ENCODE results near the gene RAD51B. TPM values are rescaled to one million over a fixed set of nuclear protein-coding genes. Genes with fewer than 3 reads are reported as not detected.

RAD51B gene
- total RNA-seq, 1 experiment from 2014 or later: 16.7 TPM

GRCh38 chr14:68082698-68083291 is 263.2 kb downstream of the RAD51B start:
- H3K18ac ChIP-seq (ENCODE audit: insufficient read length, low read depth, low read length): no peak overlapping the region
- WGBS (ENCODE audit: extremely low coverage, insufficient read length, low lambda C conversion rate): no CpG with 5 or more reads among the region's 3 CpGs
- no peak overlapping the region for H4K91ac ChIP-seq (ENCODE audit: insufficient read length, low read depth, low read length)
- DNase-seq: no peak
- H3K56ac ChIP-seq (ENCODE audit: insufficient read length, low read depth, low read length): no peak overlapping the region
- no peaks in the 10 kb centered on the region for H3K79me1 ChIP-seq (ENCODE audit: insufficient read depth, low read depth, low read length, poor library complexity, severe bottlenecking)
- H2AK5ac ChIP-seq (ENCODE audit: insufficient read length, low read length): no peak overlapping the region
- no peak overlapping the region for H3K27ac ChIP-seq (ENCODE audit: insufficient read length, low read depth, low read length)
- no peak overlapping the region for H3K27ac Mint-ChIP-seq
- no peak overlapping the region for H4K5ac ChIP-seq (ENCODE audit: insufficient read length, low read depth, low read length)
- H3K4me3 Mint-ChIP-seq: no peak overlapping the region
- no peak overlapping the region for H2BK20ac ChIP-seq (ENCODE audit: low read depth, low read length, poor library complexity, severe bottlenecking)
- no peak overlapping the region for H4K8ac ChIP-seq (replicated peaks; ENCODE audit: insufficient read length, low read depth, low read length)
- H2BK12ac ChIP-seq (ENCODE audit: insufficient read length, low read depth, low read length): no peak overlapping the region
- H3K14ac ChIP-seq (ENCODE audit: insufficient read depth, low read length): no peak overlapping the region
- H2BK5ac ChIP-seq (ENCODE audit: insufficient read length, low read length): no peak overlapping the region
- no peaks in the 10 kb centered on the region for H3K27me3 ChIP-seq (ENCODE audit: insufficient read depth, low read length)
- H3K36me3 Mint-ChIP-seq (ENCODE audit: insufficient read depth in 1 of 3, low read depth in 3 of 3): no peaks in the 10 kb centered on the region; a peak in 1 of 7 replicates
- no peaks in the 10 kb centered on the region for H3K23me2 ChIP-seq (ENCODE audit: insufficient read length, low read depth, low read length, poor library complexity, severe bottlenecking)
- H3K27me3 Mint-ChIP-seq (ENCODE audit: low read depth): no peaks in the 10 kb centered on the region
- no peak overlapping the region for H2BK120ac ChIP-seq (ENCODE audit: low read depth, low read length, poor library complexity, severe bottlenecking)
- no peak overlapping the region for H3K23ac ChIP-seq (ENCODE audit: insufficient read length, low read depth, low read length)
- H3K4me1 ChIP-seq (ENCODE audit: insufficient read depth, low read length): no peaks in the 10 kb centered on the region; the same call in 1 of the 2 replicates
- H3K9me3 ChIP-seq (ENCODE audit: control insufficient read depth, low read depth, low read length): no peaks in the 10 kb centered on the region
- H4K20me1 ChIP-seq (ENCODE audit: control insufficient read depth, insufficient read depth, insufficient read length): no peaks in the 10 kb centered on the region
- no peak for TF ChIP-seq CTCF (conservative IDR thresholded peaks at IDR 0.05)
- H3T11ph ChIP-seq (ENCODE audit: low read length): no peak overlapping the region
- H2BK15ac ChIP-seq (ENCODE audit: low read depth, low read length): no peak overlapping the region
- H3K9ac ChIP-seq (ENCODE audit: extremely low read depth, insufficient read length, low read length): no peak overlapping the region
- no peaks in the 10 kb centered on the region for H3K79me2 ChIP-seq (ENCODE audit: insufficient read depth, low read length)
- no peak overlapping the region for H3K4me2 ChIP-seq (ENCODE audit: insufficient read depth, insufficient read length, low read length)
- H3K9me3 Mint-ChIP-seq: no peaks in the 10 kb centered on the region
- peaks cover 25 to 28% of the 10 kb centered on the region in 2 experiments for H3K4me1 Mint-ChIP-seq
- no peak overlapping the region for H3K4ac ChIP-seq (ENCODE audit: low read depth, low read length)
- H2AFZ ChIP-seq (ENCODE audit: low read length): no peak overlapping the region
